HL-60/S4 treated with phorbol 12-myristate 13-acetate at 8.2 ng/mL for 4 days and 3 days (cell line): ENCODE data around the gene TEX19.

Source experiments
- in situ Hi-C: fragments of 300-500 bp; cut with MboI; formaldehyde crosslinking; loops from 2 replicates; pipeline ENCODE4 v1.15.0; 2022; ENCODE audit warnings: low sequenced_read_pairs

Gene TEX19

GRCh38 chr17:82386881-82387704 lies 28.0 kb downstream of the TEX19 start:
- in situ Hi-C loops = no loop called here

- in situ Hi-C loops = no loop called here
Measured at GRCh38 chr17:82387705-82388106, 28.7 kb downstream of the TEX19 start.

- in situ Hi-C loops = no loop called here
Measured at GRCh38 chr17:82388223-82388921, 29.3 kb downstream of the TEX19 start.

GRCh38 chr17:82388922-82389283 lies 29.9 kb downstream of the TEX19 start:
- in situ Hi-C loops = no loop called here

- in situ Hi-C loops = no loop called here
Measured at GRCh38 chr17:82389379-82389778, 30.3 kb downstream of the TEX19 start.

- in situ Hi-C loops = no loop called here
Measured at GRCh38 chr17:82390015-82390859, 31.2 kb downstream of the TEX19 start.

- in situ Hi-C loops = no loop called here
Measured at GRCh38 chr17:82390860-82391435, 31.9 kb downstream of the TEX19 start.

GRCh38 chr17:82391496-82392066 lies 32.5 kb downstream of the TEX19 start:
- in situ Hi-C loops = no loop called here

GRCh38 chr17:82392209-82392920 lies 33.3 kb downstream of the TEX19 start:
- in situ Hi-C loops = no loop called here

GRCh38 chr17:82392941-82393340 lies 33.9 kb downstream of the TEX19 start:
- in situ Hi-C loops = no loop called here

GRCh38 chr17:82394278-82394677 lies 35.2 kb downstream of the TEX19 start:
- in situ Hi-C loops = no loop called here

- in situ Hi-C loops = no loop called here
Measured at GRCh38 chr17:82396601-82397435, 37.8 kb downstream of the TEX19 start.

- in situ Hi-C loops = no loop called here
Measured at GRCh38 chr17:82397449-82398335, 38.6 kb downstream of the TEX19 start.

- in situ Hi-C loops = no loop called here
Measured at GRCh38 chr17:82399041-82399441, 40.0 kb downstream of the TEX19 start.

GRCh38 chr17:82399601-82400101 lies 40.6 kb downstream of the TEX19 start:
- in situ Hi-C loops = loop anchor here (25.0 kb wide), 1 partner anchor 137 kb away; the partner anchor contains the start of gene CSNK1D

- in situ Hi-C loops = loop anchor here (25.0 kb wide), 1 partner anchor 138 kb away; the partner anchor contains the start of gene CSNK1D
Measured at GRCh38 chr17:82400206-82400605, 41.2 kb downstream of the TEX19 start.

- in situ Hi-C loops = loop anchor here (25.0 kb wide), 1 partner anchor 139 kb away; the partner anchor contains the start of gene CSNK1D
Measured at GRCh38 chr17:82400830-82401229, 41.8 kb downstream of the TEX19 start.

- in situ Hi-C loops = loop anchor here (25.0 kb wide), 1 partner anchor 141 kb away; the partner anchor contains the start of gene CSNK1D
Measured at GRCh38 chr17:82402865-82403264, 43.8 kb downstream of the TEX19 start.
